AG04450 (cell line): ENCODE results near the gene DEUP1. TPM values are rescaled to one million over a fixed set of nuclear protein-coding genes. Genes with fewer than 3 reads are reported as not detected.

Source experiments
- CTCF ChIA-PET: fragments of 300-600, 350-600 bp; formaldehyde crosslinking; extraction: SDS; loops from one replicate; lab custom pipeline; 2022; ENCODE audit warnings: antibody characterized with exemption, inconsistent platforms; lab: Charles Lee
- POLR2A ChIA-PET: fragments of 350-600 bp; formaldehyde crosslinking; extraction: SDS; loops from one replicate; lab custom pipeline; 2021; ENCODE audit warnings: antibody characterized with exemption, inconsistent platforms; lab: Yijun Ruan, JAX
- DNase-seq: peaks from one replicate; pipeline ENCODE4 v3.0.0-alpha.2; 2011; ENCODE audit warnings: low read depth, low spot score
- H3K27ac ChIP-seq: one replicate; pipeline ENCODE4 v1.5.1; 2012; ENCODE audit warnings: low read depth, low read length, control low read depth
- H3K27me3 ChIP-seq: one replicate; pipeline ENCODE4 v1.6.0; 2012; ENCODE audit warnings: low read length; ENCODE audit not compliant: control insufficient read depth, insufficient read depth
- H3K4me3 ChIP-seq: 2 replicates; pipeline ENCODE4 v1.5.1; 2011; ENCODE audit warnings: mild to moderate bottlenecking, low read depth, low read length, control low read depth
- H3K9me3 ChIP-seq: 2 replicates; pipeline ENCODE4 v1.5.1; 2012; ENCODE audit warnings: low read length; ENCODE audit not compliant: control insufficient read depth, insufficient read depth
- polyA plus RNA-seq: library from polyadenylated mRNA; depleted of rRNA; stranded (reverse); fragments of >200 nt; gene quantifications from 2 replicates; pipeline ENCODE4 v1.2.3, GENCODE V29; 2011; rRNA removed
- TF ChIP-seq, protein P1 (sequence below): IDR thresholded peaks from 2 replicates; pipeline ENCODE4 v1.5.1; 2011; ENCODE audit warnings: low read depth, low read length, control low read depth, inconsistent platforms

The DEUP1 gene
- polyA plus RNA-seq, 1 experiment: not detected

- ChIA-PET CTCF (no interaction called here), POLR2A (interaction anchor here (1.2 kb wide), 1 partner anchor 10 kb away, joined by 3 read pairs; no protein-coding TSS in a partner anchor)
- TF ChIP-seq, protein P1, sequence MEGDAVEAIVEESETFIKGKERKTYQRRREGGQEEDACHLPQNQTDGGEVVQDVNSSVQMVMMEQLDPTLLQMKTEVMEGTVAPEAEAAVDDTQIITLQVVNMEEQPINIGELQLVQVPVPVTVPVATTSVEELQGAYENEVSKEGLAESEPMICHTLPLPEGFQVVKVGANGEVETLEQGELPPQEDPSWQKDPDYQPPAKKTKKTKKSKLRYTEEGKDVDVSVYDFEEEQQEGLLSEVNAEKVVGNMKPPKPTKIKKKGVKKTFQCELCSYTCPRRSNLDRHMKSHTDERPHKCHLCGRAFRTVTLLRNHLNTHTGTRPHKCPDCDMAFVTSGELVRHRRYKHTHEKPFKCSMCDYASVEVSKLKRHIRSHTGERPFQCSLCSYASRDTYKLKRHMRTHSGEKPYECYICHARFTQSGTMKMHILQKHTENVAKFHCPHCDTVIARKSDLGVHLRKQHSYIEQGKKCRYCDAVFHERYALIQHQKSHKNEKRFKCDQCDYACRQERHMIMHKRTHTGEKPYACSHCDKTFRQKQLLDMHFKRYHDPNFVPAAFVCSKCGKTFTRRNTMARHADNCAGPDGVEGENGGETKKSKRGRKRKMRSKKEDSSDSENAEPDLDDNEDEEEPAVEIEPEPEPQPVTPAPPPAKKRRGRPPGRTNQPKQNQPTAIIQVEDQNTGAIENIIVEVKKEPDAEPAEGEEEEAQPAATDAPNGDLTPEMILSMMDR: no peak
- Histone ChIP-seq H3K27ac (no peak overlapping the region), H3K9me3 (no peaks in the 10 kb centered on the region; the same call in 1 of the 2 replicates), H3K27me3 (no peaks in the 10 kb centered on the region), H3K4me3 (no peak overlapping the region)
- DNase-seq: no peak
Observed at GRCh38 chr11:93487032-93487483, 156.5 kb downstream of the DEUP1 start.

Other genes with a start within 250 kb of the DEUP1 start
- 15.4 and 17.7 TPM in 2 replicates for gene SLC36A4, start 132.8 kb upstream of the DEUP1 start, polyA plus RNA-seq
- 8.6 and 9.4 TPM in 2 replicates for gene SMCO4, start 212.6 kb downstream of the DEUP1 start, polyA plus RNA-seq